Measurements from ENCODE around the gene ATG5.

- TF ChIP-seq CTCF (IDR thresholded peaks at IDR 0.05) (no peak), POLR2A (IDR thresholded peaks at IDR 0.05; ENCODE audit: low read depth) (no peak), POLR2AphosphoS5 (IDR thresholded peaks at IDR 0.05) (no peak)
These were observed 25.4 kb downstream of the ATG5 start for GRCh38 chr6:106300020-106300780.
